ENCODE measurements around the gene MYO19. TPM values are rescaled to one million over a fixed set of nuclear protein-coding genes. Genes with fewer than 3 reads are reported as not detected.
"Not testable (repeated sequence)": the region's sequence is repeated elsewhere in the genome, so short reads cannot be mapped to it uniquely, and the experiment has no call there.

Gene MYO19
- total RNA-seq, 2 experiments from 2014 or later: 109 to 154 TPM

DNA sequence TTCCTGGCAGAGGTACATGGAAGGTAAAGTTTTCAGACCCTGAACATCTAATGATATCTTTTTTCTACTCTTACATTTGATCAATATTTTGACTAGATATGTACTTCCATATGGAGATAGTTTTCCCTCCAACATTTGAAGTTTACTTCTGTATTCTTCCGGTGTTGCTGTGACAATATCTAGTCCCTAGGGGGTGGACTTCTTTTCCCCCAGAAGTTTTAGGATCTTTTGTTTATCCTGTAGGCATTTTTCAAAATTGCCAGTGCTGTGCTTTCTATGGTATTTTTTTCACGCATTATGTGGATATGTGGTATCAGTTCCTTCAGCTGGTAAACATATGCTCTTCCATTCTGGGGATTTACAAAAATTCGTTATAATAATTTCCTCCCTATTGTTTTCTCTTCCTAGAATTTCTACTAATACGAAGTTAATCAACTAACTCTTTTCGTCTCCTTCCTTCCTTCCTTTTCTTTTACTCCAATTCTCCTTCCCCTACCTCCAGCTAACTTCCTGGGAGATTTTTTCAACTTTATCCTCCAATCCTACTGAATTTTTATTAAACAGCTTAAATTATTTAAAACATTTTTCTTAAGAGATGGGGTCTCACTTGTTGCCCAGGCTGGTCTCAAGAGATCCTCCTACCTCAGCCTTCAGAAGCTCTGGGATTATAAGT lies 74.3 kb downstream of the MYO19 start:
- H4K20me1 ChIP-seq (ENCODE audit: insufficient read depth, low read length): no peaks in the 10 kb centered on the region
- no peaks in the 10 kb centered on the region for H3K9me2 ChIP-seq (ENCODE audit: insufficient read depth, low read length)
- POLR2A ChIA-PET: no interaction called here
- no peak for DNase-seq (ENCODE audit: low spot score)
- no TSS peak for BruUV-seq (replicated peaks)
- H3K4me2 ChIP-seq (ENCODE audit: low read length): no peak overlapping the region
- no peak overlapping the region for H3K27ac ChIP-seq (ENCODE audit: low read depth, low read length, poor library complexity, severe bottlenecking)
- no peaks in the 10 kb centered on the region for H3K36me3 ChIP-seq (ENCODE audit: insufficient read depth, low read length)
- no peaks in the 10 kb centered on the region for H3K9me3 ChIP-seq (ENCODE audit: low read length)
- no peaks in the 10 kb centered on the region for H3K4me1 ChIP-seq (ENCODE audit: insufficient read depth, low read length, poor library complexity, severe bottlenecking)
- CTCF ChIA-PET (ENCODE audit: unreplicated experiment): no interaction called here
- intact Hi-C loops (cut with micrococcal nuclease; ENCODE audit: unreplicated experiment): no loop called here
- H2AFZ ChIP-seq (ENCODE audit: low read length): no peak overlapping the region
- no peak overlapping the region for H3K4me3 ChIP-seq (ENCODE audit: low read depth, low read length, poor library complexity, severe bottlenecking)
- no peak for TF ChIP-seq EZH2phosphoT487 (IDR thresholded peaks at IDR 0.05; ENCODE audit: borderline replicate concordance, low read depth, low read length)
- TF ChIP-seq, protein P1, sequence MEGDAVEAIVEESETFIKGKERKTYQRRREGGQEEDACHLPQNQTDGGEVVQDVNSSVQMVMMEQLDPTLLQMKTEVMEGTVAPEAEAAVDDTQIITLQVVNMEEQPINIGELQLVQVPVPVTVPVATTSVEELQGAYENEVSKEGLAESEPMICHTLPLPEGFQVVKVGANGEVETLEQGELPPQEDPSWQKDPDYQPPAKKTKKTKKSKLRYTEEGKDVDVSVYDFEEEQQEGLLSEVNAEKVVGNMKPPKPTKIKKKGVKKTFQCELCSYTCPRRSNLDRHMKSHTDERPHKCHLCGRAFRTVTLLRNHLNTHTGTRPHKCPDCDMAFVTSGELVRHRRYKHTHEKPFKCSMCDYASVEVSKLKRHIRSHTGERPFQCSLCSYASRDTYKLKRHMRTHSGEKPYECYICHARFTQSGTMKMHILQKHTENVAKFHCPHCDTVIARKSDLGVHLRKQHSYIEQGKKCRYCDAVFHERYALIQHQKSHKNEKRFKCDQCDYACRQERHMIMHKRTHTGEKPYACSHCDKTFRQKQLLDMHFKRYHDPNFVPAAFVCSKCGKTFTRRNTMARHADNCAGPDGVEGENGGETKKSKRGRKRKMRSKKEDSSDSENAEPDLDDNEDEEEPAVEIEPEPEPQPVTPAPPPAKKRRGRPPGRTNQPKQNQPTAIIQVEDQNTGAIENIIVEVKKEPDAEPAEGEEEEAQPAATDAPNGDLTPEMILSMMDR (conservative IDR thresholded peaks at IDR 0.05; ENCODE audit: low read length): peak; percentile 42; the same call in 1 of the 2 replicates
- H3K79me2 ChIP-seq (ENCODE audit: insufficient read depth, low read depth, low read length): no peaks in the 10 kb centered on the region

DNA sequence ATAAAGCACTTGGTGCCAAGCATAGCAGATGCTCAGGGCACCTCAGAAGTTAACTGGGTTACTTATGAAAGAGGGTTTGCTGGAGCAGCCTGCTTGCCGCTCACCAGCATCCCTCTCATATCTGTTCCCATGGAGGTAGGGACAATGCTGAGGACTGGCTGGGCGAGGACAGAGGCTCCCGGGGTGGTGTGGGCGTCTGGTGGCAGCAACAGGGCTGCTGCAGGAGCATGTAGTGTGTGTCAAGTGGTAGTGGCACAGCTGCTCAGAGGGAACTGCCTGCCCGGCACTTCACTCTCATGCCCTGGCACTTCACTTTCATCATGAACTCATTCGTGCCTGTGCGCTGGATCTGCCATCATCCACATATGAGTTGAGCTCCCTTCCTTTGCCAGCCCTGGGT lies 75.1 kb downstream of the MYO19 start:
- ChIA-PET CTCF (ENCODE audit: unreplicated experiment) (no interaction called here), POLR2A (no interaction called here)
- BruUV-seq (replicated peaks): no TSS peak
- H3K79me2 ChIP-seq (ENCODE audit: insufficient read depth, low read depth, low read length): no peaks in the 10 kb centered on the region
- intact Hi-C loops (cut with micrococcal nuclease; ENCODE audit: unreplicated experiment): no loop called here
- no peak for DNase-seq (ENCODE audit: low spot score)
- no peaks in the 10 kb centered on the region for H3K9me3 ChIP-seq (ENCODE audit: low read length)
- H3K4me1 ChIP-seq (ENCODE audit: insufficient read depth, low read length, poor library complexity, severe bottlenecking): no peaks in the 10 kb centered on the region
- no peaks in the 10 kb centered on the region for H3K36me3 ChIP-seq (ENCODE audit: insufficient read depth, low read length)
- H4K20me1 ChIP-seq (ENCODE audit: insufficient read depth, low read length): no peaks in the 10 kb centered on the region
- H3K4me3 ChIP-seq (ENCODE audit: low read depth, low read length, poor library complexity, severe bottlenecking): no peak overlapping the region
- H3K27ac ChIP-seq (ENCODE audit: low read depth, low read length, poor library complexity, severe bottlenecking): no peak overlapping the region
- no peak overlapping the region for H2AFZ ChIP-seq (ENCODE audit: low read length)
- no peaks in the 10 kb centered on the region for H3K9me2 ChIP-seq (ENCODE audit: insufficient read depth, low read length)
- H3K4me2 ChIP-seq (ENCODE audit: low read length): no peak overlapping the region
- TF ChIP-seq EZH2phosphoT487 (IDR thresholded peaks at IDR 0.05; ENCODE audit: borderline replicate concordance, low read depth, low read length): no peak

DNA sequence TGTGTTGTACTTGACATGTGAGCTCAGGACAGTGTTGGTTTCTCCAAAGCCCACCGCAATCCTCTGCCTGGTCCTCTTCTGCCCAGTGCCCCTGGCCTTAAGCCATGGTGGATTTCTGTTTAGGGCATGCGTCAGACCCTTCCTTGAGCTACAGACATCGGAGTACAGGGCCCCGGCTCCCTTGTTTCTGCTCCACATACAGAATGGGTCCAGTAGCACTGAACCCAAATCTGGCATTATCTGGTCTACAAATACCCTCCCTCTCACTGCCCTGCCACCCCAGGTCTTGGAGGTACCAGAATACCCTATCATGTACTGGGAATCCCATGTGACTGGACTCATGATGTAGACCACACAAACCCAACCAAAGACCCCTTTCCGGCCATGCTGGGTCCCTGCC lies 75.6 kb downstream of the MYO19 start:
- no peaks in the 10 kb centered on the region for H3K9me2 ChIP-seq (ENCODE audit: insufficient read depth, low read length)
- H3K9me3 ChIP-seq (ENCODE audit: low read length): no peaks in the 10 kb centered on the region
- H3K79me2 ChIP-seq (ENCODE audit: insufficient read depth, low read depth, low read length): no peaks in the 10 kb centered on the region
- H3K27ac ChIP-seq (ENCODE audit: low read depth, low read length, poor library complexity, severe bottlenecking): no peak overlapping the region
- H3K4me1 ChIP-seq (ENCODE audit: insufficient read depth, low read length, poor library complexity, severe bottlenecking): no peaks in the 10 kb centered on the region
- H2AFZ ChIP-seq (ENCODE audit: low read length): no peak overlapping the region
- H4K20me1 ChIP-seq (ENCODE audit: insufficient read depth, low read length): no peaks in the 10 kb centered on the region
- intact Hi-C loops (cut with micrococcal nuclease; ENCODE audit: unreplicated experiment): no loop called here
- no peak for DNase-seq (ENCODE audit: low spot score)
- no peak overlapping the region for H3K4me3 ChIP-seq (ENCODE audit: low read depth, low read length, poor library complexity, severe bottlenecking)
- ChIA-PET CTCF (ENCODE audit: unreplicated experiment) (no interaction called here), POLR2A (no interaction called here)
- no peak overlapping the region for H3K4me2 ChIP-seq (ENCODE audit: low read length)
- no TSS peak for BruUV-seq (replicated peaks)
- H3K36me3 ChIP-seq (ENCODE audit: insufficient read depth, low read length): no peaks in the 10 kb centered on the region
- TF ChIP-seq EZH2phosphoT487 (IDR thresholded peaks at IDR 0.05; ENCODE audit: borderline replicate concordance, low read depth, low read length): no peak
- TF ChIP-seq, protein P1 (conservative IDR thresholded peaks at IDR 0.05; ENCODE audit: low read length): no peak

DNA sequence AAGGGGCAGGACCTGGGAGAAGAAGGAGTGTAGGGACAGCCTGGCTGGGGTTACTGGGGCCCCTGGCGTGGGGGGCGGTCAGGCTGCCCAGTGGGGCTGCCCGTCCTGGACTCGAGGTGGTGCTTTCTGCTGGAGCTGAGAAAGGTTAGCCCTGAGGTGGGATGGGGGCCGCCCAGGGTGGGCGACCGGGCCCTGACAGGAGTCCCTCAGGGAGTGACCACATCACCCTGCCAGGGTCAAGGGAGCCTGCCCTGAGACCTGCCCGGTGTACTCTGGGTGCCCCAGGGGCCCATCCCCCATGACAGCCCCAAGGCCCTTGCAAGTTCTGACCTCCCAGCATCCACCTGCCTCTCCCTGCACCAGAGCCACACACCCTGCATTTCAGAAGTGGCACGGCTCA lies 77.0 kb downstream of the MYO19 start:
- H3K36me3 ChIP-seq (ENCODE audit: insufficient read depth, low read length); H3K9me3 ChIP-seq (ENCODE audit: low read length); CTCF ChIA-PET (ENCODE audit: unreplicated experiment); H3K4me2 ChIP-seq (ENCODE audit: low read length); BruUV-seq (replicated peaks); H3K4me3 ChIP-seq (ENCODE audit: low read depth, low read length, poor library complexity, severe bottlenecking); intact Hi-C loops (cut with micrococcal nuclease; ENCODE audit: unreplicated experiment); H2AFZ ChIP-seq (ENCODE audit: low read length); H3K79me2 ChIP-seq (ENCODE audit: insufficient read depth, low read depth, low read length); DNase-seq (ENCODE audit: low spot score); H3K4me1 ChIP-seq (ENCODE audit: insufficient read depth, low read length, poor library complexity, severe bottlenecking); H3K9me2 ChIP-seq (ENCODE audit: insufficient read depth, low read length); H3K27ac ChIP-seq (ENCODE audit: low read depth, low read length, poor library complexity, severe bottlenecking); H4K20me1 ChIP-seq (ENCODE audit: insufficient read depth, low read length): not testable (repeated sequence)
- POLR2A ChIA-PET: interaction anchor here (0.7 kb wide), 1 partner anchor 115 kb away, joined by 3 read pairs; no protein-coding TSS in a partner anchor

DNA sequence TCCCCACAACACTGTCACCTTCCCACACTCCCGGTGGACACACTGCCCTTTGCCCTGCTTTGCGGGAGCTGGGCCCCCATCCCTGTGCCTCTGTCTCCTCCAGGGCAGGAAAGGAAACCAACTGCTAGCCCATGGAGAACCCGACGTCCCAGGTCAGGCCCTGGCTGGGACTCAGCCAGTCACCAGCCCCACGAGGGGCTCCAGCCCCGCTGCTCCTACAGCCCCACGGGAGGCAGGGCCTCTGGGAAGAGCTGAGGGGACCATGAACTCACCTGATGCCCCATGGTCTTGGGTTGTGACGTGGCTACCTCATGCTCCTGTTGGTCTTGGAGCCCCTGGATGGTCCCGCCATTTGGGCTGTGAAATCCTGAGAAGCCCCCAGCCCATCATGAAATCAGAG lies 81.8 kb downstream of the MYO19 start:
- intact Hi-C loops (cut with micrococcal nuclease; ENCODE audit: unreplicated experiment); H3K36me3 ChIP-seq (ENCODE audit: insufficient read depth, low read length); H3K4me3 ChIP-seq (ENCODE audit: low read depth, low read length, poor library complexity, severe bottlenecking); CTCF ChIA-PET (ENCODE audit: unreplicated experiment); H3K4me1 ChIP-seq (ENCODE audit: insufficient read depth, low read length, poor library complexity, severe bottlenecking); DNase-seq (ENCODE audit: low spot score); H3K9me3 ChIP-seq (ENCODE audit: low read length); POLR2A ChIA-PET; H4K20me1 ChIP-seq (ENCODE audit: insufficient read depth, low read length); BruUV-seq (replicated peaks); H3K27ac ChIP-seq (ENCODE audit: low read depth, low read length, poor library complexity, severe bottlenecking); H3K79me2 ChIP-seq (ENCODE audit: insufficient read depth, low read depth, low read length); H3K9me2 ChIP-seq (ENCODE audit: insufficient read depth, low read length); H2AFZ ChIP-seq (ENCODE audit: low read length); H3K4me2 ChIP-seq (ENCODE audit: low read length): not testable (repeated sequence)

Measured in OCI-LY7 (cell line).